Stimulated activated CD4-positive, alpha-beta T cell treated with anti-CD3 and anti-CD28 coated beads, Interleukin-2, amount 100 ng/mL, for 4 hours (primary cell): ENCODE measurements around the gene CDS2.
A peak's percentile ranks its signal among the peaks of the same experiment; 100 is the strongest.

Experiments
- DNase-seq: peaks from one replicate; pipeline ENCODE4 v3.0.0-alpha.2; 2020; ENCODE audit warnings: low read depth

Gene CDS2

GRCh38 chr20:5119435-5120184 is 7.2 kb upstream of the CDS2 start, which contains the start of gene PCNA:
PCNA (minus strand) TSS chr20:5119958; CDS start chr20:5119798, 160 bp downstream.
- peak; percentile 93 for DNase-seq

GRCh38 chr20:5120185-5120476 is 6.7 kb upstream of the CDS2 start:
- DNase-seq: no peak

- no peak for DNase-seq
These were observed 3.9 kb upstream of the CDS2 start for GRCh38 chr20:5122873-5123260.

- peak; percentile 51 for DNase-seq
These were observed 523 bp downstream of the CDS2 start for GRCh38 chr20:5127204-5127858.

GRCh38 chr20:5127859-5128424 is 1.1 kb downstream of the CDS2 start:
- no peak for DNase-seq

- DNase-seq: no peak
These were observed 2.1 kb downstream of the CDS2 start for GRCh38 chr20:5128886-5129285.

- DNase-seq: no peak
These were observed 4.7 kb downstream of the CDS2 start for GRCh38 chr20:5131502-5131901.

GRCh38 chr20:5133998-5134397 is 7.2 kb downstream of the CDS2 start:
- DNase-seq: no peak

- DNase-seq: no peak
These were observed 8.7 kb downstream of the CDS2 start for GRCh38 chr20:5135363-5136012.

- DNase-seq: no peak
These were observed 9.3 kb downstream of the CDS2 start for GRCh38 chr20:5136096-5136495.

- DNase-seq: no peak
These were observed 13.4 kb downstream of the CDS2 start for GRCh38 chr20:5140195-5140594.

- DNase-seq: no peak
These were observed 14.8 kb downstream of the CDS2 start for GRCh38 chr20:5141615-5142014.

- no peak for DNase-seq
These were observed 17.0 kb downstream of the CDS2 start for GRCh38 chr20:5143851-5144250.

GRCh38 chr20:5145365-5146098 is 18.7 kb downstream of the CDS2 start:
- DNase-seq: no peak

GRCh38 chr20:5146099-5146668 is 19.4 kb downstream of the CDS2 start:
- DNase-seq: no peak

- DNase-seq: no peak
These were observed 20.2 kb downstream of the CDS2 start for GRCh38 chr20:5146871-5147592.

- DNase-seq: no peak
These were observed 21.8 kb downstream of the CDS2 start for GRCh38 chr20:5148581-5148980.

GRCh38 chr20:5149892-5150225 is 23.1 kb downstream of the CDS2 start:
- DNase-seq: no peak

- DNase-seq: no peak
These were observed 23.6 kb downstream of the CDS2 start for GRCh38 chr20:5150226-5151076.

- no peak for DNase-seq
These were observed 26.3 kb downstream of the CDS2 start for GRCh38 chr20:5153152-5153467.
